SH-SY5Y (cell line): ENCODE measurements around the gene PPM1F.

ENCODE experiments used
- GATA2 ChIP-seq: IDR thresholded peaks from 2 replicates; pipeline ENCODE4 v1.6.1; 2011; ENCODE audit warnings: mild to moderate bottlenecking, low read depth, low read length
- GATA3 ChIP-seq: IDR thresholded peaks from 2 replicates; pipeline ENCODE4 v1.6.1; 2011; ENCODE audit warnings: low read depth, mild to moderate bottlenecking, low read length, moderate library complexity

The PPM1F gene

GRCh38 chr22:21932347-21932746 lies 20.3 kb downstream of the PPM1F start:
- no peak for TF ChIP-seq GATA2
- TF ChIP-seq GATA3: no peak

DNA sequence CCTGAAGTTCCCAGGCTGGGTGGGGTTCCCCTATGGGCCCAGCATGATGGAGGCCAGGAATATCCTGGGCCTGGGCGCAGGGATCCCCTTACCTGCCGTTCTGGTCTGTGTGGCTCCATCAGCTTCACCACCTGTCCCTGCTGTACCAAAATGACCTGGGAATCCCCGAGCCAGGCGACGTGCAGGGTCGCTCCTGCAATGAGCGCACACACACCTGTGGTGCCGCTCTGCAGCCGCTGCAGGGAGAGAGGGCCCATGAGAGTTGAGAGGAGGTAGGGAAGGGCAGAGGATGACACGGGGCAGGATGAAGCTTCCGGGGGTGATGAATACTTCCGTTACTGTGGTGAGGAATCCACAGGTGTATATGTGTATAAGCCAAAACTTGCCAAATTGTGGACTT lies 21.6 kb downstream of the PPM1F start:
- TF ChIP-seq GATA2 (no peak), GATA3 (no peak)

DNA sequence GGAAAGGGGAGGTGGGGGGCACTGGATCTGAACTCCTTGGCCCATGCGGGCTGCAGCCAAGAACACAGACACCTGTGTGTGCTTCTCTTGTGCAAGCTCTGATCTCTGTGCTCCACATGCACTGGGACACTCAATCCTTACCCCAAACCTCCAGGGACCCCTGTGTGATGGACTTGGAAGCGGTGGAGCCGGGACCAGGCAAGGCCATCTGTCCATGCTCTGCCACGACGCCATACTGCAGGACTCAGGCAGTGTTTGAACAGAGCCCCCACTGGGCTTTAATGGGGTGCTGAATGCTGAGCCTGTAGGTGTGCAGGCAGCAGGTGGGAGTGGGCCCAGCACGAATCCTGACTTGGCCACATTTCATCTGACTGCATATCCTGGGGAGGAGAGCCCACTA lies 23.4 kb downstream of the PPM1F start:
- no peak for TF ChIP-seq GATA2
- no peak for TF ChIP-seq GATA3

DNA sequence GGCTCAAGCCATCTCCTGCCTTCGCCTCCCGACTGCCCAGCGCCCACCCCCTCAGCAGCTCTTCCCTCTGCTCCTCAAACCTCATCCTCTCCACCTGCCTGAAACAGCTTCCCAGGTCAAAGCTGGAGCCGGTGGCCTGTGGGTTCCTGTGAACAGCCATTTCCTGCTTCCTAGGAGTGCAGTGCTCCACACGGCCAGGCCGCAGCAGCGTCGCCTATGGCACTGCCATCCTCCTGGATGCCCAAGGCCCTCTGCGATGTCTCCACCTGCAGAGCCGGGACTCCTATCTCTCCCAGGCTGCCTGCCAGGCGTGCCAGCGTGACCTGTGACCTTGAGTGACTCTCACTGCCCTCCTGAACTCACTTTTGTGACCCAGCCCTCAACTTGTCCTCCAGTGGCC lies 24.6 kb downstream of the PPM1F start:
- TF ChIP-seq GATA2 (no peak), GATA3 (no peak)

DNA sequence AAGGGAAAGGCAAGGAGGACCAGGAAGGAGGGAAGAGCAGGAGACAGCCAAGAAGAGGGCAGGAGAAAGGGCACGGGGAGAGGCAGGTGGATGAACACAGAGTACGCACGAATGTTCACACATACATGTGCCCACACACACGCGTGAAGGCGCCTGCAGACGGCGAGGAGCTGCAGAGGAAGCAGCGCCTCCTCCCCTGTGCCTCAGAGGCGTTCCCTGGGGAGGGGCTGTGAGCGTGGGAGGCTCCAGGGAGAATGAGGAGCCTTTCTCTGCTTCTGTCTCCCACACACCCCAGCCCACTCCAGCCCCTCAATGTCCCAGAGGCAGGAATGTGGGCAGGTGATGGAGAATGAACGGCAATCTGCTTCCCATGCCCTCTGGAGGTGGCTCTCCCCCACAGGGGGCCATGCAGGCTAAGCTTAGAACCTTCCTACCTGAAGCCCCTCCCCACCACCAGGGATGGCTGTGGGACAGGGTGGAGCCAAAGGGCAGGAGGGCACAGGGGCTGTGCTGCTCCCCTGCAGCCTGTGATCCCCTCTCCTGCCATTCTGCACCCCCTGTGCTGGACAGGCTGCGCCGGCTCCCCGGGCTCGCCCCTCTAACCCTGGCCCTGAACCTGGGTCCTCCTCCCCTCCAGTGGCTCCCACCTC lies 25.3 kb downstream of the PPM1F start:
- TF ChIP-seq GATA3 (no peak), GATA2 (no peak)

DNA sequence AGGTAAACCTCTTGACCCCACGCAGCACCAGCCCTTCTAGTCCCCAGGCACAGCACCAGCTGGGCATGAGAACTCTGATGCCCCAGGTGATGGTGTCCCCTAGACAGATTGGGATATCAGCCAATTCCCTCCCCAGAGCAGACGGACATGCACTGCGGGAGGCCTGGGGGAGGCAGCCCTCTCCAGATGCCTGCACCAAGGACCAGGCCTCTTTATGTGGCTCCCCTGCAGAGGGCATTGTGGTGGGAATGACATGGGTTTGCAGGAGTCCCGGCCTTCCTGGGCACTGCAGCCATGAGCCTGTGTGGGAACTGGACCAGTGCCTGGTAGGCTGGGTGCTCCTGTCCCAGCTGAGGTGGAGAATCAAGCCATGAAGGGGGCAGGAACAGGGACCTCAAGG lies 25.9 kb downstream of the PPM1F start:
- TF ChIP-seq GATA2: no peak
- TF ChIP-seq GATA3: no peak

DNA sequence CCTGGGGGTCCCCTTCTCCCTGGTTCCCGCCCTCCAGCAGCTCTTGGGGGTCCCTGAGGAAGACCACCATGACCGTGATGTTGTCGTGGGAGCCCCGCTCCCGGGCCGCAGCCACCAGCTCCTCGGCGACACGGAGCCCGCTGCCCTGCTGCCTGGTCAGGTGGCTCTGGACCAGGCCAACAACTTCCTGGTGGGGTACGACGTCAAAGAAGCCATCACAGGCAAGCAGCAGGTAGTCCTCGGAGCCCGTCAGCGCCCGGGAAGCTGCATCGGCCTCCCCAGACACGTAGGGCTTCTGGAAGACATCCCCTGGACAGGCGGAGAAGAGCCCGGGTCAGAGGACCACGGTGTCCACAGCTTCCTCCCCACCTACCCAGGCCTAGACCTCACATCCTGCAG lies 29.5 kb downstream of the PPM1F start:
- no peak for TF ChIP-seq GATA2
- TF ChIP-seq GATA3: no peak

DNA sequence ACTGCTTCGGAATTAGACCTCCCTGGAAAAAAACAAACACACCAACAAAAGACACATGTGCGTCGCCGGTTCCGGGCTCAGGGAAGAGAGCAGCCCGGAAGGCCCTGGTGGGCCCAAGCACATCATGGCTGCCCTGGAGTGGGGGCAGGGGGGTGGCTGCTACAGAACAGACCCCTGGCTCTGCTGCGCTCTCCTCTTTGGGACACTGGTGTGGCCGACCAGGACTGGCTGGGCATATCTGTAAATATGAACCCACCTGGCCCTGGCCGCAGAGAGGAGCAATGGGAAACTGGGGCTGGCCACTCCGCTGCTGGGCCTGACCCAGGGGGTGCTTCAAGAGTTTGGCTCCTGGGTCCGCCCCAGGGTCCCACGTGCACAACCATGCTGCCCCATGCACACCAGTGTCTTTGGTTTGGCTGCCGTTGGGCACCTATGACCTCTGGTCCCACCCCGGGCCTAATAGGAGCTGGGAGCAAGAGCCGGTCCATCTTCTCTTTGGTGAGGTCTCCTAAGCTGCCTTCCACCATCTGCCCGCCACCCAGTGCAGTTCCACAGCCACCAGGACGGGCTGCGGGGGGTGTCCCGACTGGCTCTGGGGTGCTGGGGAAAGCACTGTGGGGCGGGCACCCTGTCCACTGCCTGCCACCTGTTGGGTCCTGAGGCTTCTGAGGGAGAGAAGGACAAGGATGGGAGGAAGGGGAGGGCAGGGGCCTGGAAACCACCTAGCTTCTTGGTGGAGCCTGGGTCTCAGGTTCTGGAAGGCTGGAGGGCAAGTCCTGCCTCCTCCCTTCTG lies 30.1 kb downstream of the PPM1F start:
- TF ChIP-seq GATA2 (no peak), GATA3 (no peak)

- TF ChIP-seq GATA3 (no peak), GATA2 (no peak)
These were observed 30.9 kb downstream of the PPM1F start for GRCh38 chr22:21921729-21922128.

- TF ChIP-seq GATA3: no peak
- no peak for TF ChIP-seq GATA2
These were observed 31.4 kb downstream of the PPM1F start for GRCh38 chr22:21921184-21921721.

DNA sequence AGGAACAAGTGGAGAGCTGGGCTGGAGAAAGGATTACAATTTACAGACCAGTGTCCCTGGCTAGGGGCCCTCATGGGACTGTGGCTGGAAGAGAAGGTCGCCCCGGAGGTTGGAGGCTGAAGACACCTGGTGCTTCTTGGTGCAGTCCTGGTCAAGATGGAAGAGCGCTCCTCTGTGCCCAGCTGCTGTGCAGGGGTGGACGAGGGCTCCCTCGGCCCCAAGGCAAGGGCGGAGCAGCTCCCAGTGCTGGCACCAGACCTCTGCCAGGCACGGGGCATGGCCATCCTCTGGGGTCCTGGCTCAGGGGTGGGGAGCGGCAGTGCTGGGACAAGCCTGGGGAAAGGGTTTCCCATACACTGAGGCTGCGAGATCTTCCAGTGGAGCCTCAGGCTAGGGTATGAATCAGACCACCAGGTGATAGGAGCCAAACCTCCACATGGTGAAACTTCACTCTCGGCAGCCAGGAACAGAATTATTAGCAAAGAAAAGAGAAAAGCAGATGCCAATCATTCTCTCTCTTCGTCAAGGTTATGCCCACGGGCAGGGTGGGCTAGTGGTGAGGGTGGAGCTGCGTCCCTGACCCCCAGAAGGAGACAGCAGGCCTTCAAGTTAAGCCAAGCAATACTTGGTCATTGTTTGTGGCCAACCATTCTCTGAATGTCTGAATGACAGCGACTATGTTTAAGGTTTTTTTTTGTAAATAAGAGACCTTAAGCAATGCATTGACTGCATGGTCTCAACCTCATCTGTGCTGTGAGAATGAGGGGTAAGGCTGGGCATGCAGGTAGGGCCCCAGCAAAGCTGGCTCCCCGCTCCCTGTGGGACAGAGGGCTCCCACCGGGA lies 32.1 kb downstream of the PPM1F start:
- TF ChIP-seq GATA3 (no peak), GATA2 (no peak)

DNA sequence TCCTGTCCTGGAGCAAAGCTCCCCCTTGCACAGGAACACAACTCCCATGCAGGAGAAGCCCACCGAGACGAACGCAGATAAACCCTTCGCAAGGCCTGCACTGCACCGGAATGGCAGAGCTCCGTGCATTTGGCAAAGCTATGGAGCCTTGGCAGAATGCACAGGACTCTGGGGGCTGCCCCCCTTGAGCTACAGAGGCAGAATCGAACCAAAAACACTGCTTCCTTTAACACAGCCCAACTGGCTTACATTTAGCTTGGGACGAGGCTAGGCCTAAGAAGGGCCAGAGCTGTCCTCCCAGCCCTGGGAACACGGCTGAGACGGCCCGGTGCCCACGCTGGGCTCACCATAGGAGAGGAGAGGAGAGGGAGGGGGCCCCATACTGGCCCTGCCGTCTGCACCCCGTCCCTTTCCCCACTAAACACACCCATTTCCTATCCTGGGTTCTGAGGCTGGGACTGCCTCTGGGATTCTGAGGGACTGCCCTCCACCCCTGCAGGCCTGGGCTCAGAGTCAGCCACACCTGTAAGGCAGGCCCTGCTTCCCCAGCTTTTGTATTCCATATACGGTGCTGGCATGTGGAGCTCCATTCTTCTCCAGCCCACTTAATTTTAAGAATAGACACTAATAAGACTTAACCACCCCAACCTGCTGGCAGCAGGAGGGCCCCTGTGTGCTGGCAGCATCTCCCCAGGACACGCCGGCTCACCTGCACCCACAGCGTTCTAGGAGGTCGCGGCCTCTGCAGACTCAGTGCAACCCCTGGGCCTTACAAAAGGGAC lies 32.9 kb downstream of the PPM1F start:
- TF ChIP-seq GATA2 (no peak), GATA3 (no peak)

DNA sequence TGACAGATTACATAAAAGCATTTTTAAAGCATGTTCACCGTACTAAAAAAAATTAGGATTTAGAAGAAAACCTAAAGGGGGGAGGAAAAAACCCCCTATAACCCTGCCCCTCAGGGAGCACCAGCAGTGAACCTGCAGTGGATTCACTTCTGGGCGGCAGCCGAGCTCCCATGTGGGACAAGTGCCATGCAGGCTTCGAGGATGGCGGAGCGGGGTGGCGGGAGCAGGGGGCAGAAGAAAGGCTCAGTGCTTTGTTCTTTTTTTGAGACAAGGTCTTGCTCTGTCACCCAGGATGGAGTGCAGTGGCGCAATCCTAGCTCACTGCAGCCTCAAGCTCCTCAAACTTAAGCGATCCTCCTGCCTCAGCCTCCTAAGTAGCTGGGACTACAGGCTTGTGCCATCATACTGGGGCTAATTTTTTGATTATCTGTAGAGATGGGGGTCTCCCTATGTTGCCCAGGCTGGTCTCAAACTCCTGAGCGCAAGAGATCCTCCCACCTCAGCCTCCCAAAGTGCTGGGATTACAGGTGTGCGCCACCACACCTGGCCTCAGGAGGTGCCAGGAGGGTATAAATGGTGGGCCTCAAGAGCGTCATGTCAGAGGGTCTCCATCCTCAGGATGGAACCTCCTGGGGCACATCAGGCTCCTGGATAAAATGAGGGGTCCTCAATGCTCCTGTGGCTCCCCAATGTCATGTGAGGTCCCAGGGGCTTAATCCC lies 34.0 kb downstream of the PPM1F start:
- TF ChIP-seq GATA2: no peak
- no peak for TF ChIP-seq GATA3
